Skeletal muscle tissue (tissue), 4 donors: ENCODE data around the gene GCK. TPM values are rescaled to one million over a fixed set of nuclear protein-coding genes. Genes with fewer than 3 reads are reported as not detected.

Source experiments
- H3K27ac ChIP-seq: one replicate; pipeline ENCODE4 v1.7.0; 2013; ENCODE audit warnings: mild to moderate bottlenecking, low read depth, low read length, inconsistent platforms
- H3K27me3 ChIP-seq, 3 donors: one replicate each; pipeline ENCODE4 v1.7.0; 2013; ENCODE audit warnings: low read length in 3 of 3; ENCODE audit not compliant: control insufficient read depth in 3 of 3, insufficient read depth in 3 of 3
- H3K36me3 ChIP-seq, 3 donors: one replicate each; pipeline ENCODE4 v1.7.0; 2013; ENCODE audit warnings: low read length in 3 of 3; ENCODE audit not compliant: control insufficient read depth in 3 of 3, insufficient read depth in 3 of 3
- H3K4me1 ChIP-seq, 3 donors: one replicate each; pipeline ENCODE4 v1.7.0; 2013; ENCODE audit warnings: low read length in 3 of 3, mild to moderate bottlenecking in 3 of 3; ENCODE audit not compliant: control insufficient read depth in 3 of 3, insufficient read depth in 3 of 3
- H3K4me3 ChIP-seq, 3 donors: one replicate each; pipeline ENCODE4 v1.7.0; 2013; ENCODE audit warnings: low read length in 3 of 3
- H3K9ac ChIP-seq, 3 donors: one replicate each; pipeline ENCODE4 v1.7.0; 2013; ENCODE audit warnings: low read length in 3 of 3, mild to moderate bottlenecking in 3 of 3, moderate library complexity in 2 of 3, low read depth in 1 of 3
- H3K9me3 ChIP-seq, 3 donors: one replicate each; pipeline ENCODE4 v1.7.0; 2013; ENCODE audit warnings: low read length in 3 of 3; ENCODE audit not compliant: control insufficient read depth in 3 of 3
- total RNA-seq: library from RNA; depleted of rRNA; stranded (reverse); fragments of >200 nt; gene quantifications from one replicate; pipeline ENCODE4 v1.2.3, GENCODE V29; 2014
- donor health status: Osteomylitis.

Gene GCK
- total RNA-seq, 1 donor from 2014 or later: 2.1 TPM

DNA sequence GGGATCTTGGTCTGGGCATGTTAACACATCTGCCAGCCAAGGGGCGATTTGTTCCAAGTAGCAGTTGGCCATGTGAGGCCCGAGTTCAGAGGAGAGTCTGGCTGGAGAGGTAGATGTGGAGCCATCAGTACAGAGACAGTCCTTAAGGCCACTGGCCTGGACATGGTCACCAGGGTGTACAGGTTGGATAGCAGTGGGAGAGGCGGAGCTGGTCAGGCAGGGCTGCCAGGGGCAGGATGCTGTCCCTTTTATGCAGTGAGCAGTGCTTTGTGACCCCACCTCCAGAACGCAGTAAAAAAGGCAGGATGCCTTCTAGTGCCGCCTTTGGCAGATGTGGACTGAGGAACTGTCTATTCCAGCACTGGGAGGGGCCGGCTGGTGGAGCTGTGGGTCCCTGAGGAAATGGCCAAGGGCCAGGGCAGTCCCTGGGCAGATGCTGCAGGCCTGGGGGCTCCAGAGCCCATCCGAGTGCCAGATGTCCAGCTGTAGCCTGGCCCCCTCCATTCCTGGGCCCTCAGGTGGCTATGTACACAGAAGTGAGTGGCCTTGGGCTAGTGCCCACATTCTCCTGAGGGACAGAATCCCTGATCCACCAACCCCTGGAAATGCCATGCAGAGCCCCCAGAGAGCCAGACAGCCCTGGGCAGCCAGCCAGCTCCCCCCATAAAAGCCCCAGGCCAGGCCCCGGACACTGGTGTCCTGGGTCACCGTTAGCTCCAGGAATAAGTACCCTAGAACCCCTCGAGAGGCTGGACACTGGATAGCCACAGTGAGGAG lies 31.0 kb downstream of the GCK start:
- Histone ChIP-seq H3K9ac (no peak overlapping the region), H3K4me3 (no peak overlapping the region), H3K36me3 (no peaks in the 10 kb centered on the region), H3K27ac (no peak overlapping the region), H3K4me1 (peaks cover 8 to 23% (median 20%) of the 10 kb centered on the region in 3 donors), H3K9me3 (no peaks in the 10 kb centered on the region), H3K27me3 (no peaks in the 10 kb centered on the region)

DNA sequence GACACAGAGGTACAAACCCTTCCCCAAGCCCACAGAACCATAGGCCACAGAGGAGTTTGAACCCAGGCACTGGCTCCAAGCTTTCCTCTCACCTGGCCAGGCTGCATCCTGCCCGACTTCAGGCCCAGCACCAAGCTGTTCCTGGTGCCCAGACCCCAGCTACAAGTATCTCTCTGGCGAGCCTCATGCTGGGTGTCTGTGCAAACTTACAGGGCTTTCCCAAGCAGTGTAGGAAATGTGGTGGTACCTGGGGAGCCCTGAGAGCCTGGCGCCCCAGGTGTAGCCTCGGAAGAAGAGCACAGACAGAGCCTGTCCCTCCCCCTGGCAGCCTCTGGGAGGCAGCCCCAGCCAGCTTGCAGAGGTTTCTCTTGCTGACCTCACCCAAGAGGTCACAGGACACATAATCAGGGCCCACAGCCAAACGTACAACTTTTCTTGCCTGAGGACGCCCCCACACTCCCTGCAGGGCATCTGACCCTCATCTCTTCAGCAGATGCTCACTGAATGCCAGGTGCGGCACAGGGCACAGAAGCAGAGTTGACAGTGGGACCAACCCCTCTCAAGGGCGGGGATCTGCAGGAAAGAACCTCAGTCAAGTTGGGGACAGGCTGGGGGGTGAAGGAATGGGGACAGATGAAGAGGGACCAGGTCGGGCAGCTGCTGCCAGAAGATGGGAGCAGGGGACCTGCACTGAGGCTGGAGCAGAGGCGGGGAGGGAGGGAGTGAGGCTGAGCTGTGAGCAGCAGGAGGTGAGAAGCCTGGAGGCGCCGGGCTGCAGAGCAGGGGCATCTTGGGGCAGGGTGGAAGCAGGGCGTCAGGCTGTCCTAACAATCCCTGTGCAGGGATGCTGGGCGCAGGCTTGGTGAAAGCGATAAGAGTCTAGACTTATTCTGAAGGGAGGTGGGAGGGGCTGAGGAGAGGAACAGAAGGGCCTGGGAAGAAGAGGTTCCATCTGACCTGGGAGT lies 31.8 kb downstream of the GCK start:
- Histone ChIP-seq H3K36me3 (no peaks in the 10 kb centered on the region), H3K9ac (no peak overlapping the region), H3K4me3 (no peak overlapping the region), H3K9me3 (no peaks in the 10 kb centered on the region), H3K27me3 (no peaks in the 10 kb centered on the region), H3K27ac (no peak overlapping the region), H3K4me1 (peaks cover 8 to 23% (median 20%) of the 10 kb centered on the region in 3 donors)

GRCh38 chr7:44156453-44157010 lies 32.7 kb downstream of the GCK start:
- Histone ChIP-seq H3K9ac (no peak overlapping the region), H3K36me3 (no peaks in the 10 kb centered on the region), H3K9me3 (no peaks in the 10 kb centered on the region), H3K27me3 (peaks cover 0 to 2% (median 0%) of the 10 kb centered on the region in 3 donors), H3K27ac (no peak overlapping the region), H3K4me1 (peaks cover 8 to 23% (median 20%) of the 10 kb centered on the region in 3 donors), H3K4me3 (no peak overlapping the region)

GRCh38 chr7:44155191-44156185 lies 33.8 kb downstream of the GCK start:
- Histone ChIP-seq H3K4me3 (no peak overlapping the region), H3K27me3 (peaks cover 0 to 2% (median 0%) of the 10 kb centered on the region in 3 donors), H3K27ac (no peak overlapping the region), H3K9ac (no peak overlapping the region), H3K9me3 (no peaks in the 10 kb centered on the region), H3K36me3 (no peaks in the 10 kb centered on the region), H3K4me1 (peaks cover 8 to 25% (median 20%) of the 10 kb centered on the region in 3 donors)

- Histone ChIP-seq H3K4me1 (peaks cover 6 to 24% (median 19%) of the 10 kb centered on the region in 3 donors), H3K27ac (no peak overlapping the region), H3K4me3 (no peak overlapping the region), H3K27me3 (peaks cover 0 to 2% (median 0%) of the 10 kb centered on the region in 3 donors), H3K9ac (no peak overlapping the region), H3K36me3 (no peaks in the 10 kb centered on the region), H3K9me3 (no peaks in the 10 kb centered on the region)
These were observed 34.5 kb downstream of the GCK start for GRCh38 chr7:44154703-44155102.

- Histone ChIP-seq H3K27me3 (peaks cover 0 to 2% (median 0%) of the 10 kb centered on the region in 3 donors), H3K4me3 (no peak overlapping the region), H3K4me1 (peaks cover 0 to 17% (median 11%) of the 10 kb centered on the region in 3 donors), H3K36me3 (no peaks in the 10 kb centered on the region), H3K27ac (no peak overlapping the region), H3K9me3 (no peaks in the 10 kb centered on the region), H3K9ac (no peak overlapping the region)
These were observed 35.3 kb downstream of the GCK start for GRCh38 chr7:44153948-44154335.

- H3K27me3 ChIP-seq: peaks cover 0 to 2% (median 0%) of the 10 kb centered on the region in 3 donors
- H3K27ac ChIP-seq: no peak overlapping the region
- H3K9ac ChIP-seq: no peak overlapping the region
- peaks cover 0 to 10% (median 4%) of the 10 kb centered on the region in 3 donors for H3K4me1 ChIP-seq
- H3K36me3 ChIP-seq: no peaks in the 10 kb centered on the region
- no peaks in the 10 kb centered on the region for H3K9me3 ChIP-seq
- no peak overlapping the region for H3K4me3 ChIP-seq
These were observed 36.0 kb downstream of the GCK start for GRCh38 chr7:44152971-44153947.

DNA sequence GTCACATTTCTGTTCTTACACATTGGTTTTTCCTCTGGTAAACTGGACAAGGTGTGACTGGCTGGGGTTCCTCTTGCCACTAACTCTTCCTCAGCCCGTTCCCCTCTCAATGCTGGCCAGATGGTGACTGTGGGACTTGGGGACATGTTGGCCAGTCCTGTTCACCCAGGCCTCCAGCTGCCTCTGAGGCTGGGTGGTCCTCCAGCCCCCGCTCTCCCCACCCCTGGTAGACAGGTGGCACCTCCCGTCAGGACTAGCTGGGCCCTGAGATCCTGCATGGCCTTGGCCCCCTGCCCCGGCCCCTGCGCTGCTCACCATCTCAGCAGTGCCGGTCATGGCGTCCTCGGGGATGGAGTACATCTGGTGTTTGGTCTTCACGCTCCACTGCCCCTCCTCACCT lies 37.3 kb downstream of the GCK start:
- Histone ChIP-seq H3K27ac (no peak overlapping the region), H3K9me3 (no peaks in the 10 kb centered on the region), H3K4me3 (no peak overlapping the region), H3K4me1 (peaks cover 0 to 6% (median 3%) of the 10 kb centered on the region in 3 donors), H3K27me3 (peaks cover 0 to 8% (median 7%) of the 10 kb centered on the region in 3 donors), H3K36me3 (no peaks in the 10 kb centered on the region), H3K9ac (no peak overlapping the region)
